ENCODE results near the gene CNNM1.

GRCh38 chr10:99435986-99436638 lies 107.0 kb downstream of the CNNM1 start:
- TF ChIP-seq GATA3 (IDR thresholded peaks at IDR 0.05; ENCODE audit: low read depth, low read length): no peak
- TF ChIP-seq GATA2 (IDR thresholded peaks at IDR 0.05; ENCODE audit: low read depth, low read length): no peak
